Left lung (tissue), 10 donors: ENCODE results near the gene PRKG1. TPM values are rescaled to one million over a fixed set of nuclear protein-coding genes. Genes with fewer than 3 reads are reported as not detected.

Source experiments
- ATAC-seq: fragments of 200-7000 bp; cut with Tn5 transposase; one replicate; pipeline ENCODE4 v1.9.1; 2020; ENCODE audit warnings: moderate library complexity
- DNase-seq, 4 donors: peaks; one replicate each; pipeline ENCODE4 v3.0.0-alpha.2; 2013 to 2020
- H3K27ac ChIP-seq, 2 donors: fragments of 200-600 bp; sonication (generic) in 1 of 2; one replicate each; pipeline versions ENCODE4 v1.5.0 to v1.8.0; 2020 to 2021
- H3K27me3 ChIP-seq, 2 donors: fragments of 200-600 bp; sonication (generic) in 1 of 2; one replicate each; pipeline versions ENCODE4 v1.5.0 to v1.8.0; 2020 to 2021
- H3K36me3 ChIP-seq, 2 donors: fragments of 200-600 bp; sonication (generic) in 1 of 2; one replicate each; pipeline versions ENCODE4 v1.5.0 to v1.8.0; 2020 to 2021
- H3K4me1 ChIP-seq, 2 donors: fragments of 200-600 bp; one replicate each; pipeline ENCODE4 v1.8.0; 2021
- H3K4me3 ChIP-seq, 2 donors: fragments of 200-600 bp; sonication (generic) in 1 of 2; one replicate each; pipeline versions ENCODE4 v1.5.0 to v1.8.0; 2020 to 2021; ENCODE audit warnings: mild to moderate bottlenecking in 1 of 2
- H3K9me3 ChIP-seq, 2 donors: fragments of 200-600 bp; sonication (generic) in 1 of 2; one replicate each; pipeline versions ENCODE4 v1.5.0 to v1.8.0; 2020 to 2021
- intact Hi-C, 2 donors: fragments of 100-400 bp; cut with DNase I; formaldehyde crosslinking; loops; one replicate each; pipeline versions ENCODE4 v1.11.2 to v1.14.2; 2022
- polyA plus RNA-seq, 6 donors: library from polyadenylated mRNA; unstranded; fragments of 120-200 nt; gene quantifications; one replicate each; pipeline ENCODE4 v1.2.1, GENCODE V29; 2013; ENCODE audit not compliant: insufficient read length in 6 of 6
- total RNA-seq, 2 donors: library from RNA; stranded (reverse); fragmentation: NEBNext Ultra II Directional; extraction: Animal tissue kit (Norgen Biotek cat#: 25700); gene quantifications; one replicate each; pipeline ENCODE4 v1.2.1, GENCODE V29; 2021
- TF ChIP-seq, protein P1 (sequence below), 2 donors: fragments of 200-600 bp; sonication (generic) in 1 of 2; IDR thresholded peaks; one replicate each; pipeline versions ENCODE4 v1.5.0 to v1.8.0; 2021; ENCODE audit warnings: antibody characterized with exemption in 2 of 2
- donor health status: DM: no; HTN: yes; CAD: no.
- donor health status: DM: no; HTN: no; CAD: no.

The PRKG1 gene
- total and polyA plus RNA-seq, 8 donors = 15.6 to 29.0 (median 17.8) TPM

DNA sequence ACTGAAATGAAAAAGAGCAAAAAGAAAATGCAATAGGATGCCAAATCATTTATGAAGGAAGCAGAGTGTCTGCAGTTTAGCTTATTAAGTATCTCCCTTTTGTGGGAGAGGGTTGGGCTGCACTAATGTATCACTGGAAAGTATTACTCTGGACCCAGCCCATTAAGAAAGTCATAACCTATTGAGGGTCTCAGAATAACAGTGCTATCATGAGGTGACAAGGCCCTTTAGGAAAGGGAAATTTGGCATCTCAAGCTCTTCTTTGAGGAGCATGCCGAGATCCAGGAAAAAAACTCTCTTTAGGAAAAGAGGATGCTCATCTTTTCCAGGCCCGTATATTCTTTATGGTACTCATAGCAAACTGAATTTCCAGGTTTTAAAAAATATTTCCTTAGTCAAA, 114.6 kb downstream of the PRKG1 start:
- no peak for ATAC-seq
- TF ChIP-seq, protein P1, sequence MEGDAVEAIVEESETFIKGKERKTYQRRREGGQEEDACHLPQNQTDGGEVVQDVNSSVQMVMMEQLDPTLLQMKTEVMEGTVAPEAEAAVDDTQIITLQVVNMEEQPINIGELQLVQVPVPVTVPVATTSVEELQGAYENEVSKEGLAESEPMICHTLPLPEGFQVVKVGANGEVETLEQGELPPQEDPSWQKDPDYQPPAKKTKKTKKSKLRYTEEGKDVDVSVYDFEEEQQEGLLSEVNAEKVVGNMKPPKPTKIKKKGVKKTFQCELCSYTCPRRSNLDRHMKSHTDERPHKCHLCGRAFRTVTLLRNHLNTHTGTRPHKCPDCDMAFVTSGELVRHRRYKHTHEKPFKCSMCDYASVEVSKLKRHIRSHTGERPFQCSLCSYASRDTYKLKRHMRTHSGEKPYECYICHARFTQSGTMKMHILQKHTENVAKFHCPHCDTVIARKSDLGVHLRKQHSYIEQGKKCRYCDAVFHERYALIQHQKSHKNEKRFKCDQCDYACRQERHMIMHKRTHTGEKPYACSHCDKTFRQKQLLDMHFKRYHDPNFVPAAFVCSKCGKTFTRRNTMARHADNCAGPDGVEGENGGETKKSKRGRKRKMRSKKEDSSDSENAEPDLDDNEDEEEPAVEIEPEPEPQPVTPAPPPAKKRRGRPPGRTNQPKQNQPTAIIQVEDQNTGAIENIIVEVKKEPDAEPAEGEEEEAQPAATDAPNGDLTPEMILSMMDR (IDR thresholded peaks at IDR 0.05) = no peak
- no peak overlapping the region for H3K4me3 ChIP-seq
- H3K4me1 ChIP-seq = no peaks in the 10 kb centered on the region
- H3K27ac ChIP-seq = no peak overlapping the region
- H3K9me3 ChIP-seq = no peaks in the 10 kb centered on the region
- intact Hi-C loops = no loop called here
- no peaks in the 10 kb centered on the region for H3K36me3 ChIP-seq
- H3K27me3 ChIP-seq = no peaks in the 10 kb centered on the region
- no peak for DNase-seq

DNA sequence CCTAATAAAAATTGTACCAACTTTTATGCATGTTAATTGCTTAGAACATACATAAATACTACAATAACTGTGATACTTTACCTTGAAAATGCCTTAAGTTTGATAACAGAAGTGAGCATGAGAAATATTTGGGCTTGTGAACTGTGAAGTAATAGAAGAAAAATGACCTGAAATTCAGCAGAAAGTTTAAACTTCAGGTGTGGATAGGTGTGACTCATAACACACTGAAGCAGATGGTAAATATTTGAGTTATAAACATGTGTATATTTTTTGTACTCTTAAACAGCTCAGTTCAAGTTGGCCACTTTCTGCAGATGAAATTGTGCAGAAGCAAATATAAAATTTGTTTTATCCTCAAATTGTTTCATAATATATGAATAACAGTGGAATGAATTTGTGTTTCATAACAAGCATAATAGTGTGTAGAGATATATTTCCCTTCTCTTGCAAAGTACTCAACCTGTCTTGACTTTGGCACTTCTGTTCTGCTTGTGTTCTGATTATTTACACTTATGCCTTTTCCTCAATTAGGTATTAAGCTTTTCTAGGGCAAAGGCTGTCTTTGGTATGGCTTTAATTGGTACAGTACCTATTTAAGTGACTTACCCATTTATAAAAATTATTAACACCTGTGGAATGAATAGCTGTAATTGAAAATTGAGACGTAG, 122.4 kb downstream of the PRKG1 start:
- H3K4me1 ChIP-seq = no peaks in the 10 kb centered on the region
- TF ChIP-seq, protein P1 (IDR thresholded peaks at IDR 0.05) = no peak
- no peaks in the 10 kb centered on the region for H3K9me3 ChIP-seq
- H3K4me3 ChIP-seq = no peak overlapping the region
- intact Hi-C loops = no loop called here
- DNase-seq (no peak), ATAC-seq (peak; percentile 89)
- no peaks in the 10 kb centered on the region for H3K36me3 ChIP-seq
- H3K27me3 ChIP-seq = no peaks in the 10 kb centered on the region
- no peak overlapping the region for H3K27ac ChIP-seq

GRCh38 chr10:51198170-51198569, 123.9 kb downstream of the PRKG1 start:
- H3K4me1 ChIP-seq = no peaks in the 10 kb centered on the region
- no peak overlapping the region for H3K4me3 ChIP-seq
- no peaks in the 10 kb centered on the region for H3K27me3 ChIP-seq
- no peak for ATAC-seq
- no peaks in the 10 kb centered on the region for H3K36me3 ChIP-seq
- intact Hi-C loops = no loop called here
- no peak for DNase-seq
- H3K27ac ChIP-seq = no peak overlapping the region
- TF ChIP-seq, protein P1 (IDR thresholded peaks at IDR 0.05) = no peak
- H3K9me3 ChIP-seq = no peaks in the 10 kb centered on the region

GRCh38 chr10:51201947-51202346, 127.7 kb downstream of the PRKG1 start:
- Histone ChIP-seq H3K27me3 (no peaks in the 10 kb centered on the region), H3K27ac (no peak overlapping the region), H3K4me1 (no peaks in the 10 kb centered on the region), H3K9me3 (no peaks in the 10 kb centered on the region), H3K4me3 (no peak overlapping the region), H3K36me3 (no peaks in the 10 kb centered on the region)
- intact Hi-C loops = no loop called here
- DNase-seq (no peak), ATAC-seq (no peak)
- TF ChIP-seq, protein P1 (IDR thresholded peaks at IDR 0.05) = no peak

- Histone ChIP-seq H3K36me3 (no peaks in the 10 kb centered on the region), H3K9me3 (no peaks in the 10 kb centered on the region), H3K27ac (no peak overlapping the region), H3K4me3 (no peak overlapping the region), H3K4me1 (no peaks in the 10 kb centered on the region), H3K27me3 (no peaks in the 10 kb centered on the region)
- intact Hi-C loops = no loop called here
- TF ChIP-seq, protein P1 (IDR thresholded peaks at IDR 0.05) = no peak
- no peak for DNase-seq
- ATAC-seq = no peak
Measured at GRCh38 chr10:51203359-51203758, 129.1 kb downstream of the PRKG1 start.
